ENCODE data around the gene WSCD2.

The WSCD2 gene

DNA sequence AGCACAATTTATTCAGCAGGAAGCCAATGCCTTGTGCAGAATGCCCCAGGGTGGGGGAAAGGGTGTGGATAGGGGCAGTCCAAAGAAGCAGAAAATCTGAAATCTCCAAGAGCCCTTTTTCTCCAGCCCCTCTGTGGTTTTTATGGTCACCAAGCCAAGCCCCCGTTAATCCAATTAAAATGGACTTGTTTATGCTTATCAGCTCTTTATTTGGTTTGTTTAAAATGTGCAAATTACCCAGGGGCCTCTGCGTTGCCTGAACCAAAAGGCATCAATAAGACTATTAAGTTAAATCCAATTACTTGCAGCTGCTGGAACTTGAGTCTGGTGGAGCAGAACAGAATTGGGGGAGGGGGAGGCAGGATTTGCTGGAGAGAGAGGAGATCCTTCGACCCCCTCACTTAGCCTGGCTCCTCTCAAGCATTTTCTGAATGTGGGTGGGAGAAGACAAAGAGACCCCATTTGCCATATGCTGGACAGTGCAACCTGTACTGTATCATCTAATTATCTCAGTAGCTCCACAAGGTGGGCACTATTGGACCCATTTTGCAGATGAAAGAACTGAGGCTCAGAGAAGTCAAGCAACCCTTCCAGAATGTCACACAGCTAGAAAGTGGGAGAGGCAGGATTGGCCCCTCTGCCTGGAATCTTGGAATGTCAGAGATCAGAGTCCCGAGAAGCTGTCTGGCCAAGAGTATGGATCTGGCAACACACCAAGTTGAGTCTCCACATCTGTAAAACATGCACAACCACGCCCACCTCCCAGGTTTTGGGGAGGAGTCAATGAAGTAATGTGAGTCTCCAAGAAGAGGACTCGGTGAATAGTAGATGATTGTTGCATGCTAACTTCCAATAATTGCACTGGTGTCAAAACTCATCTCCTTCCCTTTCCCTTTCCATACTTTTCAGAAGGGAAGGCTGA, 143.1 kb downstream of the WSCD2 start:
- no peak for DNase-seq

DNA sequence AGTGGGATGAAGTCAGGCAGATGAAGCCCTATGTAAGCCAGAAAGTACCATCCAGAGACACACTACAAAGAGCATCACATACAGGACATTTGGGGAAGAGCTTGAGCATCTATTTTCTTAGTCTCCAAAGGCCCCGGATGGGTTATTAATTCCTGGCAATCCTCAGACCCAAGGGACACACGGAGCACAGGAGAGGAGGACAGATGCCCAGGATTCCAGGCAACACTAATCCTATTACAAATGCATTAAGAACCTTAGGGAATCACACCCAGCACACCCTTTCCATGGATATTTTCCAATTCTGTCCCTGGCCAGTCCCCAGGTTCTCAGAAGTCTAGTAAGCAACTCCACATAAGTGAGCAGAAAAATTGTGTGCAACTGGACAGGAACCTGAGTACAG, 144.1 kb downstream of the WSCD2 start:
- no peak for DNase-seq

DNA sequence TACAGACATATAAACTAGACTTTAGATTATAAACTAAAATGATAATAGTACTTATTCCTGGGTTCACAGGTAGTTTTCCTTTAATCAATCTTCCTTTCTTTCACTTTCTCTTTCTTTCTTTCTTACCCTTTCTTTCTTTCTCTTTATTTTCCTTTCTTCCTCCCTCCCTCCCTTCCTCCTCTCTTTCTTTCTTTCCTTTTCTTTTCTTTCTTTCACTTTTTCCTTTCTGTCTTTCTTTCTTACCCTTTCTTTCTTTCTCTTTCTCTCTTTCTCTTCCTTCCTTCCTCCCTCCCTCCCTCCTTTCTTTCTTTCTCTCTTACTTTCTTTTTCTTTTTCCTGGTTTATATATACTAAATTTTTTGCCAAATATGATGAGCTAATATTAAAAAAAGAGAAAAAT, 148.5 kb downstream of the WSCD2 start:
- no peak for DNase-seq

DNA sequence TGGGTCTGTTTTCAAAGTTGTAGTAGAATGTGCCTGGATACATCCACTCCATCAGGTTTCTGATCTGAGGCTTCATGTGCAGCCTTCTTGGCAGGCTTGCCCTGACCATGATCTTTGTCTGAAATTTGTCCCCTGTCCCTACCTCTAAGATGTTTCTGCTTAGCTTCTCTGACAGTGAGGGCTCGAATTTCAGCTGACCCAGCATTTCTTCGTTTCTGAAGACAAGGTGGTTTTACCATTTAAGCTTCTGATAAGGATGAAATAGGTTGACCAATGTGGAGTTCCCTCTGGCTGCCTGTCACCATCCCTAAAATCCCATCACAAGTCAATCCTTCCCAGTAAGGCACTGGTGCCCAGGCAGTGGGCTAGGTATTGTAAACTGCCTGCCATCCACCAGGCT, 153.1 kb downstream of the WSCD2 start:
- DNase-seq: no peak

DNA sequence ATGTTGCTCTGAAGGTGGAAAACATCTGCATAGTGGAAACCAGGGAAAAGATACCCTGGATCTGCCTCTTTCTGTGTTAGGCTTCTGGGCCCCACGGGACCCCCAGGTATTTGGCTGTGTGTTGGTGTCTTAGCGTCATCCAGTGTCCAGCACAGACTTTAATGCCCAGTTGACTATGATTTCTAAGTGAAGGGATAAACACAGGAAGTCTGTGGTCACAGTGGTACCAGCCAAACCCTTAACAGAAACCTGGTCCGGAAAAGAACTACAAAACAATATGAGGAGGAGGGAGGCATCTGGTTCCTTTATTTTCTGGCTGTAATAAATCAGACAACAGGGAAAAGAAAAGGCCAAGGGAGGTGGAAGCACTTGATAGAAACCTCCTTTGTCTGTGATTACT, 153.6 kb downstream of the WSCD2 start:
- DNase-seq: no peak

DNA sequence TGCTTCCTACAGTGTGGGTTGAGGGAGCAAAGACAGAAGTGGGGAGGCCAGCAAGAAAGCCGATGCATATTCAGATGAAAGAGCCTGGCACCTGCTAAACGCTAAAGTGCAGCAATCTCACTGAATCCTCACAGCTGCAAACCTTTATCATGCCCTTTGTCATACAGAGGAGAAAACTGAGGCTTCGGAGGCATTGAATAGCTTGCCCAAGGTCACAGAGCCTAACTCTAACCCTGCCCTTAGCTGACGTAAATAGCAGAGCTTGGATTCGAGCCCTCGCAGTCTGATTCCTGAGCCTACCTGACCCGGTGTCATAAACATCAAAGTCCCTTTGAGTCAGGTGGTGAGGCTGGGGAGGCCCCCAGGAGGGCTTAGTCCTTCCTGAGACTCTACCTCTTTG, 155.1 kb downstream of the WSCD2 start:
- no peak for DNase-seq

DNA sequence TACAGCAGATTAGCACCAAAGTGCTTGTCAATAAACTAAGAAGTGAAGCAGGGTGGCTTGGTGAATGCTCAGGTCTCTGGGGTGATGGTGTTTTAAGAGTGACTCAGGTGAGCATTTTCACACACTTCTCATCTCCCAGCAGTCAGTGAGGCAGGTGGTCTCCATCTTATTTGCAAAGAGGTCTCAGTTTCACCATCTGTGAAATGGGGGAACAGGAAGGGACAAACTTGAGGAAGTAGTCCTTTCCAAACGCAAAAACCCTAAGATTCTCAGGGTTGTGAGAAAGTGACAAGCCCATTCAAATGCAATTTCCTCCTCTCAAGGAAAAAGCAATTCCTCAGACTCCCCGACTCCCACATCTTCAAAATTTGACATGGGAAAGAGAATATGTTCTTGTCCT, 155.9 kb downstream of the WSCD2 start:
- DNase-seq: no peak

DNA sequence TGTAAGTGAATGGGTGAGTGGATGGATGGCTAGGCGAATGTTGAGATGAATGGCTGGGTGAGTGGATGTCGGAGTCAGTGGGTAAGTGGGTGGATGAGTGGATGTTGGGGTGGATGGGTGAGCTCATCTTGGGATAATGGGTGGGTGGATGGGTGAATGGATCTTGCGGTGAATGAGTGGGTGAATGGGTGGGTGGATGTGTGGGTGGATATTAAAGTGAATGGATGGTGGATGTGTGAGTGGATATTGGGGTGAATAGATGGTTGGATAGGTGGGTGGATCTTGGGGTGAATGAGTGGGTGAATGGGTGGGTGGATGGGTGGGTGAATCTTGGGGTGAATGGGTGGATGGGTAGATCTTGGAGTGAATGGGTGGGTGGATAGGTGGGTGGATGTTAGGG, 158.1 kb downstream of the WSCD2 start:
- no peak for DNase-seq

DNA sequence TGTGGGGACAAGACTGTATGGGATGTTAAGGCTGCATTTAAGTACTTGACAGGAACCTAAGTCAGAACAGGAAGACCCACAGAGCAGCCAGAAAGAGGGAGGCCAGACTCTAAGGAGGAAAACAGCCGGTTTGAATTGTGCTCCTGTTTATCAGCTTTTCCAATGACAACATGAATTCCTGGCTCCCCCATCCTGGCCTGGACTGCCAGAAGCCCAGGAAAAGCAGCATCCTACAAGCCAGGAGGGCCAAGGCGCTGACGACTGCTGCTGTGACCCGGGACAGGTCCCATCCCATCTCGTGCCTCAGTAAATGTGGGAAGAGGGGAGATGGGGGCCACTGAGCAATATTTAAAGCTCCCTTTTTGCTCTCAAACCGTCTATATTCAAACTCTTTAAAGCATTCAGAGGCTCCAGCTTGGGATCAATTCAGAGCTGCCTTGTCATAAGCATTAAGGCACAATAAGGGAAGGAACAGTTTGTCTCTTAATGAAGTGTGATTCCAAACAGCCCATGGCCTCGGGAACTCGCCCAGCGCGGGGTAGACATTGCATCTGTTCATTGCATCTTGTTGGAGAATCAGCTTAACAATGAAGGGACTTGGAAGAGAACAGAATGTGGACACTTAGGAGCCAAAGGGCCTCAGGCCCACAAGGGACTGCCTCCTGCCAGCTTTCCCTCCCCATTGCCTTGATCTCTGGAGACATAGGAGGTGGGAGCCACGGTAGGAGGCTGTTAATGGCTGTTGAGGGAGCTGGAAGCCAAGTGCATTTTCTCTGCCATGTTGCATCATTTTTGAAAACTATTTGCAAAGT, 160.5 kb downstream of the WSCD2 start:
- no peak for DNase-seq

DNA sequence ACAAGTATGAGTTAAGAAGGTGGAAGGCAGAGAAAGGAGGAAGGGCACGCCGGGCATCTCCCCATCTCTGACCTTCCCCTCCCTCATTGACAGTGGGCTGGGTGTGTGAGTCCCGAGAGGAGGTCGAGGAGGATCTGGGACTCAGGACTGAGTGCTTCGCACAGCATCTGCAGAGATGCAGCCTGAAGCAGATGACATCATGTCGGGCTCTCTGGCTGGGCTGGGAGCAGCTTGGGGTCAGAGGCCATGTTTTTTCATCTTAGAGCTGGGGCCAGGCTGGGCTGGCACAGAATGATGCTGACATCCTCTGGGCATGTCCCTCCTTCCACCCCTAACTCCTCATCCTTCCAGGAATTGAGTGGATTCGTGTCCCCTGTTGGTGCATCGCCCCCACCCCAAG, 166.6 kb downstream of the WSCD2 start:
- DNase-seq: no peak

DNA sequence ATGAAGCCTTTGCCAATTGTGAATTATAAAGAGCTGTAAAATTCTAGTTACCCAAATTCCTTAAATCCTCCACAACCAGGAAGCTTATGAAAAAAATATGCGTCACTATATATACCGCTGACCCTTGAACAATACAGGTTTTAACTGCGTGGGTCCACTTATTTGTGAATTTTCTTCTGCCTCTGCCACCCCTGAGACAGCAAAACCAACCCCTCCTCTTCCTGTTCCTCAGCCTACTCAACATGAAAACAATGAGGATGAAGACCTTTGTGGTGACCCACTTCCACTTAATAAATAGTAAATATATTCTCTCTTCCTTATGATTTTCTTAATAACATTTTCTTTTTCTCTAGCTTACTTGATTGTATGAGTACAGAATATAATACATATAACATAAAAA, 167.9 kb downstream of the WSCD2 start:
- no peak for DNase-seq

DNA sequence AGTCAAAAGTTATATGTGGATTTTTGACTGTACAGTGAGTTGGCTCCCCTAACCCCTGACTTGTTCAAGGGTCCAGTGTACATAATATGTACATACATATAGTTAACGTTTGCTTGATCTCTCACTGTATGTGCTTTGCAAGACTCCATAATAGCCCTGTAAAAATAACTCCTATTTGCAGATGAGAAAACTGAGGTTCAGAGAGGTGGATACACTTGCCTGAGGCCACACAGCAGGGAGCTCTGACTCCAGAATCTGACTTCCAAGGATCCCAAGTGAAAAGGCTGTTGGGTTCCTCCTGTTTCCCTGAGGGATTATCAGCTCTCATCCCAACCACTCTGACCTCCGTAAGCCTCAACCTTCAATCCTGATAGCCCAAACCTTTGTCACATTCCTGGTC, 168.3 kb downstream of the WSCD2 start:
- no peak for DNase-seq

DNA sequence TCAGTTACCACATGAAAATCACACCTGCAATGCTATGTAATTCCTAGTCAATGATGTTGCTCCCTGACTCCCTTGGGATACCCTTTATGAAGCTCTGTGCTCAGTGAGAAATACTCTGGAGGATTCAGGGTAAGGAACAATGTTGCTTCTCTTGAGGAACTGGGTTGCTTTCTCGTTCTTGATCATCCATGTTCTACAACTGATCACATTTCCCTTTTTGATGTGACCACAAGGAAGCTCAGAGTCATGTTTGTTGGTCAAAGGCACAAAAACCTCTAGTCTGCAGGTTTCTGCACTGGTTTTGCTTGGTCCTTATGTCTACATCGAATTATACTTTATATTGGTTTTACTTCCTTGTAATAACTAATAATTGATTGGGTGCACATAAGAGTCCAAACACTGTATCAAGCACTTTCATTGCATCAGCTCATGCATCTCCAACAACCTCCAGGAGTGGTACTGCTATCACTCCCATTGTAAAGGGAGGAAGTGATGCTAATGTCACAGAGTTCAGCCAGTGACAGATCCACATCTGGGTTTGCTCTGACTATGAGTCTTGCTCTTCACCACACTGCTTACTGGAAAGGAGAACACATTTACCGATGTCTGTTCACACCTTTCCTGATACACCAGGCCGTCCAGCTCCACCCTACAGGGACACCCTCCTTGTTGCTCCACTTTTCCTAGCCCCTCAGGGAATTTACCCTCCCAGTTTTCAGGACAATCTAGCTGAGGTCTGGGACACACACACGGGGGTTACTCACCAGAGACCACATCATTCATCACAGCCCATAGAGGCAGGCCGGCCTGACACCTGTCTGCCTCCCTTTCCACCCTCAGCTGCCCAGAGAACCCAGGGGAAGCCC, 169.0 kb downstream of the WSCD2 start:
- DNase-seq: no peak

DNA sequence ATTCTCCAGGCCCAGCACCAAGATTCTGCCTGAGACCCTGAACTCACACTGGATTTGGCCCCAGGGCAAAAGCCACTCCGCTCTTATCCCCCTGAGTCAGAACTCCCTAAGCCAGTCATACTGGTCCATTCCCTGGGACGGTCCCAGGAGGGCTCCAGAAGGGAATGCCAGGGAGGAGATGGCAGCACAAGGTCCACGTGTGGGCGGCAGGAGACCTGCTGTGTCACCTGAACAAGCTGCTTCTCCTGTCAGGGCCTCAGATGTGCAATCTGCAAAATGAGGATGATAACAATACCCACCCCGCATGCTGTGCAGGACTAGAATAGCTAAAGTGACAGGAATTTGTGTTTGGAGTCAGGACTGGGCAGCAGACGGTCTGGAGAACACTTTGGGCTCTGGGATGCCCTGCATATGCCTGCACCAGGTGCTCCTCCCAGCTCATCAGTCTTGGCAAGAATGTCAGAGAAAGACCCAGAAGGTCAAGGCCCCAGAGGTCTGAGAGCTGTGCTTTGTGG, 169.7 kb downstream of the WSCD2 start:
- no peak for DNase-seq

DNA sequence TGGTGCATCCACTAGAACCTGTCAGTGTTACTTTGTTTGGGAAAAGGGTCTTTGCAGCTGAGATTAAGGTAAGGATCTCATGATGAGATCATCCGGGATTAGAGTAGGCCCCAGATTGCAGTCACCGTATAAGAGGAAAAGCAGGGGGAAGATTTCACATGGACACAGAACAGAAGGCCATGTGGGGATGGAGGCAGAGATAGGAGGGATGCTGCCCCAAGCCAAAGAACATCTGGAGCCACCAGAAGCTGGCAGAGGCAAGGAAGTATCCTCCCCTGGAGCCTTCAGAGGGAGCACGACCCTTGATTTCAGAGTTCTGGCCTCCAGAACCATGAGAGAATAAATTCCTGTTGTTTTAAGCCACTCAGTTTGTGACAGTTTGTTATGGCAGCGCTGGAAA, 170.4 kb downstream of the WSCD2 start:
- no peak for DNase-seq

Data from activated naive CD4-positive, alpha-beta T cell (primary cell).